PC-3 (cell line): ENCODE results near the gene NAP1L1. TPM values are rescaled to one million over a fixed set of nuclear protein-coding genes. Genes with fewer than 3 reads are reported as not detected.

Experiments
- ATAC-seq: fragments of 200-7000 bp; cut with Tn5 transposase; 2 replicates; pipeline ENCODE4 v1.9.1; 2020; ENCODE audit warnings: mild to moderate bottlenecking, moderate library complexity
- BruUV-seq: library from RNA; stranded (reverse); fragments of 400-500 nt; replicated peaks from 2 replicates; lab custom pipeline; 2021; lab: Mats Ljungman, UMichigan
- CTCF ChIA-PET: fragments of 300-600 bp; sonication (Branson Sonifier 250); formaldehyde crosslinking; loops from one replicate; lab custom pipeline; 2022; ENCODE audit warnings: antibody characterized with exemption; lab: Charles Lee
- POLR2A ChIA-PET: fragments of 300-600 bp; sonication (Branson Sonifier 250); formaldehyde crosslinking; loops from one replicate; lab custom pipeline; 2022; ENCODE audit warnings: antibody characterized with exemption; ENCODE audit not compliant: unreplicated experiment; lab: Charles Lee
- DNase-seq: peaks from one replicate; pipeline ENCODE4 v3.0.0-alpha.2; 2015
- H2AFZ ChIP-seq: fragments of 300-600 bp; sonication (generic); 2 replicates; pipeline ENCODE4 v1.6.0; 2016; ENCODE audit warnings: antibody characterized with exemption, low read length
- H3F3A ChIP-seq: fragments of 300-600 bp; sonication (generic); one replicate; pipeline ENCODE4 v1.6.0; 2017; ENCODE audit warnings: antibody characterized with exemption, low read length, control low read depth, mild to moderate bottlenecking; ENCODE audit not compliant: unreplicated experiment
- H3K27ac ChIP-seq: fragments of 300-600 bp; sonication (generic); 2 replicates; pipeline ENCODE4 v1.5.1; 2016; ENCODE audit warnings: mild to moderate bottlenecking, low read length
- H3K27me3 ChIP-seq: fragments of 300-600 bp; sonication (generic); 2 replicates; pipeline ENCODE4 v1.6.1; 2016; ENCODE audit warnings: low read length, mixed read lengths
- H3K36me3 ChIP-seq: fragments of 300-600 bp; sonication (generic); 2 replicates; pipeline ENCODE4 v1.6.1; 2016; ENCODE audit warnings: low read depth, mixed run types, low read length, mixed read lengths
- H3K4me1 ChIP-seq: fragments of 300-600 bp; sonication (generic); 2 replicates; pipeline ENCODE4 v1.5.1; 2016; ENCODE audit warnings: low read length; ENCODE audit not compliant: insufficient read depth
- H3K4me2 ChIP-seq: fragments of 300-600 bp; sonication (generic); 2 replicates; pipeline ENCODE4 v1.6.0; 2016; ENCODE audit warnings: low read length
- H3K4me3 ChIP-seq: fragments of 300-600 bp; sonication (generic); 2 replicates; pipeline ENCODE4 v1.5.1; 2016; ENCODE audit warnings: mild to moderate bottlenecking, low read length, mixed read lengths
- H3K79me2 ChIP-seq: fragments of 300-600 bp; sonication (generic); 2 replicates; pipeline ENCODE4 v1.6.1; 2017; ENCODE audit warnings: low read length, mixed read lengths
- H3K9ac ChIP-seq: fragments of 300-600 bp; sonication (generic); 2 replicates; pipeline ENCODE4 v1.6.0; 2016; ENCODE audit warnings: mild to moderate bottlenecking, low read length
- H3K9me2 ChIP-seq: fragments of 300-600 bp; sonication (generic); replicated peaks from 2 replicates; pipeline ENCODE4 v1.6.1; 2016; ENCODE audit warnings: mixed run types, low read length, mixed read lengths
- H3K9me3 ChIP-seq: fragments of 300-600 bp; sonication (generic); 2 replicates; pipeline ENCODE4 v1.6.1; 2016; ENCODE audit warnings: low read length, mixed read lengths
- H4K20me1 ChIP-seq: fragments of 300-600 bp; sonication (generic); 2 replicates; pipeline ENCODE4 v1.6.1; 2016; ENCODE audit warnings: low read length, mixed read lengths
- EZH2 ChIP-seq: fragments of 300-600 bp; sonication (generic); IDR thresholded peaks from one replicate; pipeline ENCODE4 v1.6.1; 2017; ENCODE audit warnings: antibody characterized with exemption, mild to moderate bottlenecking, low read length; ENCODE audit not compliant: unreplicated experiment
- EZH2phosphoT487 ChIP-seq: fragments of 300-600 bp; sonication (generic); IDR thresholded peaks from 2 replicates; pipeline ENCODE4 v1.6.1; 2018; ENCODE audit warnings: mild to moderate bottlenecking, antibody characterized with exemption, low read length, borderline replicate concordance
- intact Hi-C: fragments of 100-400 bp; cut with micrococcal nuclease; formaldehyde crosslinking; loops from 2 replicates; pipeline ENCODE4 v1.9.0; 2023
- total RNA-seq: library from RNA; depleted of rRNA; stranded (reverse); fragments of >200 nt; gene quantifications from 2 replicates; pipeline ENCODE4 v1.2.3, GENCODE V29; 2014
- TF ChIP-seq, protein P1 (sequence below): fragments of 300-600 bp; sonication (generic); conservative IDR thresholded peaks from 2 replicates; pipeline ENCODE4 v1.5.1; 2017; ENCODE audit warnings: antibody characterized with exemption, low read depth, mild to moderate bottlenecking, low read length

NAP1L1 gene
- total RNA-seq, 1 experiment from 2014 or later, result 200 TPM

DNA sequence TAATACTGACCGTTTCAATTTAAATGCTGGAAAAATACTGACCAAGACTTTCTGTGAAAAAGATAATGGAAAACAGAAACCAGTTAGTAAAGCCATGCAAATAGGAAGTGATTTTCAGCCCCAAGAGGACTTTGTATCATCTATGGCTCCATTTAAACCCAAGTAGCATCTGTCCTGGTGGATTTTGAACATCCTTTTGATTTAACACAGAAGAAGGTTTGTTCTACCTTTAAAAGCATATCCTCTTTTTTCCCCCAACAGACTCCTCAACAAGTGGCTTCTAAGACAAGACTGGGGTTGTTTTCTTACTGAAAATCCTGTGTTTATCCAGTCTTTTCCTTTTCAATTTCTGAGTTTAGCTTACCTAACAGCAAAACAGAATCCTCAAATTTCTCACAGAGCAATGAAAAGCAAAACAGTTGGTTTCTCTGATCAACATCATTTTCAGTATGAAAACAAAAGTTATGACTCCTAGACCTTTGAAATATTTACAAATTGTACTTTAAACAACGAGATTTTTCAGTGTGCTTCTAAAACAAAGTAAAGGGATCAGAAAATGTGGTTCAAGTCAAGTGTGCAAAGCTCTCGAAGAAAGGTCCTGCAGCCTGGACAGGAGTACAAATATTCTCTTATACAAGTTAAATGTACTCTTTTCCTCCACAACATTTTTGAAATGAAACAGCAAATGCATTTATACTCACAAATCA lies 55.8 kb downstream of the NAP1L1 start:
- ChIA-PET CTCF (no interaction called here), POLR2A (no interaction called here)
- Histone ChIP-seq H3F3A (peaks cover 50% of the 10 kb centered on the region), H3K9ac (peak overlapping the region; percentile 98), H2AFZ (no peak overlapping the region), H3K4me2 (peak overlapping the region; percentile 93), H3K27ac (peak overlapping the region; percentile 94), H3K4me3 (peak overlapping the region; percentile 97), H4K20me1 (peaks cover 37% of the 10 kb centered on the region), H3K36me3 (peaks cover 36% of the 10 kb centered on the region), H3K27me3 (no peaks in the 10 kb centered on the region), H3K79me2 (peaks cover 72% of the 10 kb centered on the region), H3K4me1 (peaks cover 41% of the 10 kb centered on the region), H3K9me2 (no peaks in the 10 kb centered on the region), H3K9me3 (no peaks in the 10 kb centered on the region)
- intact Hi-C loops, result loop anchor here (5.0 kb wide), 1 partner anchor 261 kb away; no protein-coding TSS in a partner anchor
- ATAC-seq, result no peak
- no peak for DNase-seq
- BruUV-seq, result no TSS peak
- TF ChIP-seq EZH2 (no peak), EZH2phosphoT487 (no peak)
- TF ChIP-seq, protein P1, sequence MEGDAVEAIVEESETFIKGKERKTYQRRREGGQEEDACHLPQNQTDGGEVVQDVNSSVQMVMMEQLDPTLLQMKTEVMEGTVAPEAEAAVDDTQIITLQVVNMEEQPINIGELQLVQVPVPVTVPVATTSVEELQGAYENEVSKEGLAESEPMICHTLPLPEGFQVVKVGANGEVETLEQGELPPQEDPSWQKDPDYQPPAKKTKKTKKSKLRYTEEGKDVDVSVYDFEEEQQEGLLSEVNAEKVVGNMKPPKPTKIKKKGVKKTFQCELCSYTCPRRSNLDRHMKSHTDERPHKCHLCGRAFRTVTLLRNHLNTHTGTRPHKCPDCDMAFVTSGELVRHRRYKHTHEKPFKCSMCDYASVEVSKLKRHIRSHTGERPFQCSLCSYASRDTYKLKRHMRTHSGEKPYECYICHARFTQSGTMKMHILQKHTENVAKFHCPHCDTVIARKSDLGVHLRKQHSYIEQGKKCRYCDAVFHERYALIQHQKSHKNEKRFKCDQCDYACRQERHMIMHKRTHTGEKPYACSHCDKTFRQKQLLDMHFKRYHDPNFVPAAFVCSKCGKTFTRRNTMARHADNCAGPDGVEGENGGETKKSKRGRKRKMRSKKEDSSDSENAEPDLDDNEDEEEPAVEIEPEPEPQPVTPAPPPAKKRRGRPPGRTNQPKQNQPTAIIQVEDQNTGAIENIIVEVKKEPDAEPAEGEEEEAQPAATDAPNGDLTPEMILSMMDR, result no peak

DNA sequence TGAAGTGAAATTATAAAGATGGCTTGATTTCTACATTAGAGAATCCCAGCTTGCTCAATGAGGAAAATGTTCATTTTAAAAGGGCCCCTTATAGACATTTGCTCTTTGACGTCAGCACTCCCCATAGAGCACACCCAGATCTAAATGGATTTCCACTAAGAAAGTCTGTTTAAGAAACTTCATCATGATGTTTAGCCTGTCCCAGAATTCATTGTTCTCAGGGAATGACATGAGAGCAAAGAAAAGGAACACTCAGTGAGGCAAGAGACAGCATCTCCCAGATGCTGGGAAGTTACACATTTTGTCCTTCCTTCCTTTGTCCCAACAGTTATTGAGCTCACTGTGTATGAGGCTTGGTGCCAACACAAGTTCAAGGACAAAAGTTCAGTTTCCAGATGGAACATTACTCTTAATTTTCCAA lies 57.8 kb downstream of the NAP1L1 start:
- H3F3A ChIP-seq, result peaks cover 61% of the 10 kb centered on the region
- peak; percentile 50 for DNase-seq
- H2AFZ ChIP-seq, result no peak overlapping the region
- POLR2A ChIA-PET, result interaction anchor here (0.6 kb wide), 2 partner anchors 202 to 264 kb away, joined by 3 to 4 read pairs; no protein-coding TSS in a partner anchor
- intact Hi-C loops, result loop anchor here (5.0 kb wide), 1 partner anchor 259 kb away; no protein-coding TSS in a partner anchor
- peaks cover 52% of the 10 kb centered on the region for H3K79me2 ChIP-seq
- CTCF ChIA-PET, result interaction anchor here (0.5 to 0.7 kb wide), 3 partner anchors 23 to 127 kb away, joined by 3 to 4 read pairs (median 3); no protein-coding TSS in a partner anchor
- H3K9me3 ChIP-seq, result no peaks in the 10 kb centered on the region
- H3K27ac ChIP-seq, result peak overlapping the region; percentile 94
- TF ChIP-seq EZH2phosphoT487, result no peak
- no peak for TF ChIP-seq EZH2
- TF ChIP-seq, protein P1, result no peak
- no peak for ATAC-seq
- BruUV-seq, result no TSS peak
- peaks cover 37% of the 10 kb centered on the region for H4K20me1 ChIP-seq
- peak overlapping the region; percentile 97 for H3K4me3 ChIP-seq
- 0 out of 2 replicates have a peak overlapping the region, but pooled peaks have one; percentile 6 for H3K9ac ChIP-seq
- peak overlapping the region; percentile 93 for H3K4me2 ChIP-seq
- no peaks in the 10 kb centered on the region for H3K27me3 ChIP-seq
- H3K9me2 ChIP-seq, result no peaks in the 10 kb centered on the region
- peaks cover 36% of the 10 kb centered on the region for H3K36me3 ChIP-seq
- peaks cover 47% of the 10 kb centered on the region for H3K4me1 ChIP-seq
